Measurements from ENCODE around the gene AGBL4. TPM values are rescaled to one million over a fixed set of nuclear protein-coding genes. Genes with fewer than 3 reads are reported as not detected.

The AGBL4 gene
- total RNA-seq, 2 donors from 2014 or later: not detected

- H3K4me1 ChIP-seq (ENCODE audit: control insufficient read depth in 1 of 2, low read depth in 2 of 2): no peaks in the 10 kb centered on the region
- no peak overlapping the region for H3K4me3 ChIP-seq
- no peaks in the 10 kb centered on the region for H3K9me3 ChIP-seq
- H3K27me3 ChIP-seq (replicated peaks; ENCODE audit: insufficient read depth): no peaks in the 10 kb centered on the region
- TF ChIP-seq CTCF (IDR thresholded peaks at IDR 0.05): no peak
- no peak overlapping the region for H3K27ac ChIP-seq
- no peak for DNase-seq (ENCODE audit: low spot score)
- ATAC-seq (ENCODE audit: insufficient number of reproducible peaks, low FRiP score, low read depth): no peak
- no peaks in the 10 kb centered on the region for H3K36me3 ChIP-seq
These were observed 1516.9 kb downstream of the AGBL4 start for GRCh38 chr1:48506870-48507269.

GRCh38 chr1:48500541-48501450, 1523.0 kb downstream of the AGBL4 start:
- ATAC-seq (ENCODE audit: insufficient number of reproducible peaks, low FRiP score, low read depth) (no peak), DNase-seq (ENCODE audit: low spot score) (no peak)
- no peak for TF ChIP-seq CTCF (IDR thresholded peaks at IDR 0.05)
- no peaks in the 10 kb centered on the region for H3K4me1 ChIP-seq (ENCODE audit: control insufficient read depth in 1 of 2, low read depth in 2 of 2)
- no peak overlapping the region for H3K27ac ChIP-seq
- H3K36me3 ChIP-seq: no peaks in the 10 kb centered on the region
- no peak overlapping the region for H3K4me3 ChIP-seq
- no peaks in the 10 kb centered on the region for H3K9me3 ChIP-seq
- no peaks in the 10 kb centered on the region for H3K27me3 ChIP-seq (replicated peaks; ENCODE audit: insufficient read depth)

- no peak for TF ChIP-seq CTCF (IDR thresholded peaks at IDR 0.05)
- no peak overlapping the region for H3K4me3 ChIP-seq
- H3K27me3 ChIP-seq (replicated peaks; ENCODE audit: insufficient read depth): no peaks in the 10 kb centered on the region
- DNase-seq (ENCODE audit: low spot score) (no peak), ATAC-seq (ENCODE audit: insufficient number of reproducible peaks, low FRiP score, low read depth) (no peak)
- H3K27ac ChIP-seq: no peak overlapping the region
- H3K4me1 ChIP-seq (ENCODE audit: control insufficient read depth in 1 of 2, low read depth in 2 of 2): no peaks in the 10 kb centered on the region
- no peaks in the 10 kb centered on the region for H3K36me3 ChIP-seq
- no peaks in the 10 kb centered on the region for H3K9me3 ChIP-seq
These were observed 1524.5 kb downstream of the AGBL4 start for GRCh38 chr1:48499211-48499735.

- peak; percentile 73 for ATAC-seq (ENCODE audit: insufficient number of reproducible peaks, low FRiP score, low read depth)
- H3K27ac ChIP-seq: no peak overlapping the region
- peak; percentile 17 for DNase-seq (ENCODE audit: low spot score)
- no peaks in the 10 kb centered on the region for H3K27me3 ChIP-seq (replicated peaks; ENCODE audit: insufficient read depth)
- no peaks in the 10 kb centered on the region for H3K4me1 ChIP-seq (ENCODE audit: control insufficient read depth in 1 of 2, low read depth in 2 of 2)
- peak; percentile 93 for TF ChIP-seq CTCF (IDR thresholded peaks at IDR 0.05)
- no peaks in the 10 kb centered on the region for H3K36me3 ChIP-seq
- peak overlapping the region; percentile 41 for H3K4me3 ChIP-seq
- H3K9me3 ChIP-seq: no peaks in the 10 kb centered on the region
These were observed 1525.5 kb downstream of the AGBL4 start for GRCh38 chr1:48498096-48498791.

GRCh38 chr1:48495911-48496310, 1527.8 kb downstream of the AGBL4 start:
- Histone ChIP-seq H3K27me3 (replicated peaks; ENCODE audit: insufficient read depth) (no peaks in the 10 kb centered on the region), H3K4me3 (no peak overlapping the region), H3K36me3 (no peaks in the 10 kb centered on the region), H3K4me1 (ENCODE audit: control insufficient read depth in 1 of 2, low read depth in 2 of 2) (no peaks in the 10 kb centered on the region), H3K27ac (no peak overlapping the region), H3K9me3 (no peaks in the 10 kb centered on the region)
- TF ChIP-seq CTCF (IDR thresholded peaks at IDR 0.05): no peak
- ATAC-seq (ENCODE audit: insufficient number of reproducible peaks, low FRiP score, low read depth) (no peak), DNase-seq (ENCODE audit: low spot score) (no peak)
